Stimulated activated naive CD8-positive, alpha-beta T cell treated with anti-CD3 and anti-CD28 coated beads, Interleukin-15, amount 100 ng/mL, for 72 hours (primary cell): ENCODE results near the gene RCN1.
"Not testable (repeated sequence)": the region's sequence is repeated elsewhere in the genome, so short reads cannot be mapped to it uniquely, and the experiment has no call there.

ENCODE experiments used
- ATAC-seq: fragments of 150-1000 bp; cut with Tn5 transposase; 2 replicates; pipeline ENCODE4 v1.10.0; 2021; ENCODE audit warnings: mild to moderate bottlenecking, moderate library complexity
- DNase-seq, 2 donors: peaks; one replicate each; pipeline ENCODE4 v3.0.0; 2021 to 2022
- H3K27ac Mint-ChIP-seq, 2 donors: one replicate each; pipeline ENCODE4 v1.8.0; 2022; ENCODE audit warnings: mild to moderate bottlenecking in 2 of 2, mixed read lengths in 2 of 2, moderate library complexity in 2 of 2
- H3K27me3 Mint-ChIP-seq: one replicate; pipeline ENCODE4 v1.8.0; 2022; ENCODE audit warnings: mixed read lengths
- H3K4me1 Mint-ChIP-seq: one replicate; pipeline ENCODE4 v1.8.0; 2022; ENCODE audit warnings: mild to moderate bottlenecking, mixed read lengths
- H3K4me3 Mint-ChIP-seq, 2 donors: one replicate each; pipeline ENCODE4 v1.8.0; 2022; ENCODE audit warnings: mild to moderate bottlenecking in 2 of 2, mixed read lengths in 2 of 2, moderate library complexity in 1 of 2
- H3K9me3 Mint-ChIP-seq, 2 donors: one replicate each; pipeline ENCODE4 v1.8.0; 2022; ENCODE audit warnings: mixed read lengths in 2 of 2

Gene RCN1

GRCh38 chr11:32090545-32091370, at the start of gene RCN1:
TSS of gene RCN1 (plus strand) at chr11:32091074. CDS start at chr11:32091197, 123 bp downstream.
- H3K27ac Mint-ChIP-seq: peak within 1 kb of the TSS; percentile 96 to 99
- peak; percentile 57 to 61 for DNase-seq
- ATAC-seq: peak; percentile 72
- H3K4me3 Mint-ChIP-seq: peak within 1 kb of the TSS; percentile 84 to 92
- peaks cover 14% of the 10 kb centered on the region for H3K27me3 Mint-ChIP-seq
- H3K4me1 Mint-ChIP-seq: peaks cover 43% of the 10 kb centered on the region
- H3K9me3 Mint-ChIP-seq: no peaks in the 10 kb centered on the region

- peaks cover 43% of the 10 kb centered on the region for H3K27me3 Mint-ChIP-seq
- H3K4me1 Mint-ChIP-seq: no peaks in the 10 kb centered on the region
- H3K9me3 Mint-ChIP-seq: no peaks in the 10 kb centered on the region
- H3K27ac Mint-ChIP-seq: no peak overlapping the region
- ATAC-seq: no peak
- no peak for DNase-seq
- H3K4me3 Mint-ChIP-seq: no peak overlapping the region
Measured at GRCh38 chr11:32043737-32044136, 47.1 kb upstream of the RCN1 start.

GRCh38 chr11:32044158-32044863, 46.6 kb upstream of the RCN1 start:
- no peaks in the 10 kb centered on the region for H3K4me1 Mint-ChIP-seq
- DNase-seq (no peak), ATAC-seq (no peak)
- H3K4me3 Mint-ChIP-seq: no peak overlapping the region
- H3K27me3 Mint-ChIP-seq: peaks cover 37% of the 10 kb centered on the region
- H3K9me3 Mint-ChIP-seq: no peaks in the 10 kb centered on the region
- no peak overlapping the region for H3K27ac Mint-ChIP-seq

- no peak overlapping the region for H3K4me3 Mint-ChIP-seq
- ATAC-seq: no peak
- H3K4me1 Mint-ChIP-seq: no peaks in the 10 kb centered on the region
- H3K9me3 Mint-ChIP-seq: no peaks in the 10 kb centered on the region
- DNase-seq: no peak
- no peak overlapping the region for H3K27ac Mint-ChIP-seq
- H3K27me3 Mint-ChIP-seq: peaks cover 36% of the 10 kb centered on the region
Measured at GRCh38 chr11:32045456-32045855, 45.4 kb upstream of the RCN1 start.

GRCh38 chr11:32050264-32050663, 40.6 kb upstream of the RCN1 start:
- DNase-seq (no peak), ATAC-seq (no peak)
- no peak overlapping the region for H3K27ac Mint-ChIP-seq
- peaks cover 54% of the 10 kb centered on the region for H3K27me3 Mint-ChIP-seq
- no peak overlapping the region for H3K4me3 Mint-ChIP-seq
- H3K4me1 Mint-ChIP-seq: no peaks in the 10 kb centered on the region
- no peaks in the 10 kb centered on the region for H3K9me3 Mint-ChIP-seq

GRCh38 chr11:32052215-32052614, 38.7 kb upstream of the RCN1 start:
- H3K9me3 Mint-ChIP-seq: no peaks in the 10 kb centered on the region

GRCh38 chr11:32053151-32053888, 37.6 kb upstream of the RCN1 start:
- Mint-ChIP-seq H3K9me3 (no peaks in the 10 kb centered on the region), H3K27me3 (peaks cover 53% of the 10 kb centered on the region), H3K4me3 (no peak overlapping the region), H3K27ac (no peak overlapping the region), H3K4me1 (no peaks in the 10 kb centered on the region)
- ATAC-seq (no peak), DNase-seq (no peak)

More at GRCh38 chr11:32052215-32052614, 38.7 kb upstream of the RCN1 start:
- ATAC-seq: no peak
- Mint-ChIP-seq H3K27ac (no peak overlapping the region), H3K4me3 (no peak overlapping the region), H3K27me3 (peaks cover 47% of the 10 kb centered on the region), H3K4me1 (no peaks in the 10 kb centered on the region)
- DNase-seq: peak; percentile 36 to 45

- Mint-ChIP-seq H3K4me1 (no peaks in the 10 kb centered on the region), H3K4me3 (no peak overlapping the region), H3K9me3 (no peaks in the 10 kb centered on the region), H3K27me3 (peaks cover 42% of the 10 kb centered on the region), H3K27ac (no peak overlapping the region)
- ATAC-seq: no peak
- DNase-seq: no peak
Measured at GRCh38 chr11:32055861-32056260, 35.0 kb upstream of the RCN1 start.

- no peaks in the 10 kb centered on the region for H3K4me1 Mint-ChIP-seq
- ATAC-seq: no peak
- H3K27me3 Mint-ChIP-seq: peaks cover 37% of the 10 kb centered on the region
- H3K4me3 Mint-ChIP-seq: no peak overlapping the region
- H3K9me3 Mint-ChIP-seq: no peaks in the 10 kb centered on the region
- no peak for DNase-seq
- H3K27ac Mint-ChIP-seq: no peak overlapping the region
Measured at GRCh38 chr11:32056438-32056837, 34.4 kb upstream of the RCN1 start.

- H3K27me3 Mint-ChIP-seq: peaks cover 18% of the 10 kb centered on the region
- ATAC-seq (no peak), DNase-seq (no peak)
- H3K4me1 Mint-ChIP-seq: no peaks in the 10 kb centered on the region
- H3K27ac Mint-ChIP-seq: no peak overlapping the region
- no peak overlapping the region for H3K4me3 Mint-ChIP-seq
- H3K9me3 Mint-ChIP-seq: no peaks in the 10 kb centered on the region
Measured at GRCh38 chr11:32059686-32060462, 31.0 kb upstream of the RCN1 start.

GRCh38 chr11:32062540-32062939, 28.3 kb upstream of the RCN1 start:
- Mint-ChIP-seq H3K4me1 (no peaks in the 10 kb centered on the region), H3K9me3 (no peaks in the 10 kb centered on the region), H3K27me3 (peaks cover 27% of the 10 kb centered on the region), H3K27ac (no peak overlapping the region), H3K4me3 (no peak overlapping the region)
- no peak for ATAC-seq
- no peak for DNase-seq

GRCh38 chr11:32063031-32063430, 27.8 kb upstream of the RCN1 start:
- H3K4me1 Mint-ChIP-seq, DNase-seq, H3K9me3 Mint-ChIP-seq, H3K4me3 Mint-ChIP-seq, H3K27ac Mint-ChIP-seq, ATAC-seq: not testable (repeated sequence)
- H3K27me3 Mint-ChIP-seq: peaks cover 27% of the 10 kb centered on the region

GRCh38 chr11:32065865-32066629, 24.8 kb upstream of the RCN1 start:
- Mint-ChIP-seq H3K4me1 (no peaks in the 10 kb centered on the region), H3K27me3 (peaks cover 27% of the 10 kb centered on the region), H3K4me3 (no peak overlapping the region), H3K9me3 (no peaks in the 10 kb centered on the region), H3K27ac (no peak overlapping the region)
- ATAC-seq: no peak
- no peak for DNase-seq

GRCh38 chr11:32068134-32068870, 22.6 kb upstream of the RCN1 start:
- Mint-ChIP-seq H3K9me3 (no peaks in the 10 kb centered on the region), H3K27ac (no peak overlapping the region), H3K4me1 (no peaks in the 10 kb centered on the region), H3K4me3 (no peak overlapping the region), H3K27me3 (peaks cover 40% of the 10 kb centered on the region)
- ATAC-seq: no peak
- no peak for DNase-seq
